HepG2 (cell line): ENCODE measurements around the gene GPR17. TPM values are rescaled to one million over a fixed set of nuclear protein-coding genes. Genes with fewer than 3 reads are reported as not detected.
A peak's percentile ranks its signal among the peaks of the same experiment; 100 is the strongest.

Source experiments
- CENPBD1 ChIP-seq: sonication (generic); formaldehyde crosslinking; IDR thresholded peaks from 2 replicates; pipeline ENCODE4 v1.8.0; 2022; ENCODE audit warnings: missing genetic modification reagents, low read depth, mild to moderate bottlenecking, borderline replicate concordance
- DMAP1 ChIP-seq: IDR thresholded peaks from 2 replicates; pipeline ENCODE4 v1.6.1; 2016
- HDAC6 ChIP-seq: fragments of 200-600 bp; sonication (generic); IDR thresholded peaks from 2 replicates; pipeline ENCODE4 v1.7.0; 2017; ENCODE audit warnings: mild to moderate bottlenecking, antibody characterized with exemption, low read length, low read depth
- ISX ChIP-seq: sonication (generic); formaldehyde crosslinking; conservative IDR thresholded peaks from 2 replicates; pipeline ENCODE4 v1.5.0; 2020; ENCODE audit warnings: missing genetic modification reagents
- MLLT10 ChIP-seq: sonication (generic); formaldehyde crosslinking; IDR thresholded peaks from 2 replicates; pipeline ENCODE4 v1.4.0; 2020; ENCODE audit warnings: missing genetic modification reagents
- MTF2 ChIP-seq: sonication (generic); formaldehyde crosslinking; IDR thresholded peaks from 2 replicates; pipeline ENCODE4 v1.5.0; 2020; ENCODE audit warnings: missing genetic modification reagents, borderline replicate concordance
- NCOA1 ChIP-seq: sonication (generic); formaldehyde crosslinking; IDR thresholded peaks from 2 replicates; pipeline ENCODE4 v1.9.0; 2021; ENCODE audit warnings: missing genetic modification reagents
- NFE2L1 ChIP-seq: sonication (generic); formaldehyde crosslinking; IDR thresholded peaks from 2 replicates; pipeline ENCODE4 v1.4.0; 2020; ENCODE audit warnings: missing genetic modification reagents, mild to moderate bottlenecking, borderline replicate concordance
- PCBP1 ChIP-seq: fragments of 200-400 bp; formaldehyde crosslinking; IDR thresholded peaks from 2 replicates; pipeline ENCODE4 v1.6.1; 2017; ENCODE audit warnings: mild to moderate bottlenecking, low read depth, low read length, borderline replicate concordance
- RBM22 ChIP-seq: fragments of 200-400 bp; formaldehyde crosslinking; optimal IDR thresholded peaks from 2 replicates; pipeline ENCODE3; 2017; ENCODE audit warnings: mild to moderate bottlenecking, low read length, moderate library complexity
- RNF2 ChIP-seq: fragments of 450-650 bp; conservative IDR thresholded peaks from 2 replicates; pipeline ENCODE4 v1.6.1; 2016; ENCODE audit warnings: low read depth
- SMARCE1 ChIP-seq: fragments of 450-650 bp; IDR thresholded peaks from 2 replicates; pipeline ENCODE4 v1.6.1; 2017; ENCODE audit warnings: borderline replicate concordance
- SSRP1 ChIP-seq: IDR thresholded peaks from 2 replicates; pipeline ENCODE4 v1.6.1; 2016; ENCODE audit warnings: control low read depth
- THYN1 ChIP-seq: sonication (generic); formaldehyde crosslinking; IDR thresholded peaks from 2 replicates; pipeline ENCODE4 v1.8.1; 2023; ENCODE audit warnings: low read depth, mild to moderate bottlenecking, moderate library complexity, missing genetic modification reagents, borderline replicate concordance
- ZBED4 ChIP-seq: sonication (generic); formaldehyde crosslinking; IDR thresholded peaks from 2 replicates; pipeline ENCODE4 v1.4.0; 2020; ENCODE audit warnings: missing genetic modification reagents, borderline replicate concordance
- ZBTB20 ChIP-seq: sonication (generic); formaldehyde crosslinking; IDR thresholded peaks from 2 replicates; pipeline ENCODE4 v1.8.1; 2023; ENCODE audit warnings: missing genetic modification reagents, low read depth, mild to moderate bottlenecking, borderline replicate concordance
- ZC3H4 ChIP-seq: sonication (generic); formaldehyde crosslinking; IDR thresholded peaks from 2 replicates; pipeline ENCODE4 v1.4.0; 2020; ENCODE audit warnings: missing genetic modification reagents, borderline replicate concordance
- ZNF138 ChIP-seq: sonication (generic); formaldehyde crosslinking; IDR thresholded peaks from 2 replicates; pipeline ENCODE4 v1.5.0; 2020; ENCODE audit warnings: mild to moderate bottlenecking, low read depth, missing genetic modification reagents
- ZNF24 ChIP-seq: fragments of 450-650 bp; IDR thresholded peaks from 2 replicates; pipeline ENCODE4 v1.6.1; 2017; ENCODE audit warnings: antibody characterized with exemption, mild to moderate bottlenecking
- ZNF3 ChIP-seq: IDR thresholded peaks from 2 replicates; pipeline ENCODE4 v1.7.0; 2017; ENCODE audit warnings: inconsistent platforms
- ZNF431 ChIP-seq: sonication (generic); formaldehyde crosslinking; IDR thresholded peaks from 2 replicates; pipeline ENCODE4 v1.9.0; 2022; ENCODE audit warnings: missing genetic modification reagents, low read depth, mild to moderate bottlenecking, borderline replicate concordance
- ZNF468 ChIP-seq: sonication (generic); formaldehyde crosslinking; IDR thresholded peaks from 2 replicates; pipeline ENCODE4 v1.8.0; 2022; ENCODE audit warnings: mild to moderate bottlenecking, moderate library complexity, missing genetic modification reagents
- ZNF547 ChIP-seq: sonication (generic); formaldehyde crosslinking; IDR thresholded peaks from 2 replicates; pipeline ENCODE4 v1.5.1; 2020; ENCODE audit warnings: mild to moderate bottlenecking, missing genetic modification reagents
- ZNF598 ChIP-seq: sonication (generic); formaldehyde crosslinking; IDR thresholded peaks from 2 replicates; pipeline ENCODE4 v1.5.1; 2020; ENCODE audit warnings: mild to moderate bottlenecking, missing genetic modification reagents, borderline replicate concordance
- ZNF614 ChIP-seq: IDR thresholded peaks from 2 replicates; pipeline ENCODE4 v1.6.1; 2018; ENCODE audit warnings: missing biosample characterization, missing genetic modification reagents, inconsistent platforms, borderline replicate concordance
- ZNF619 ChIP-seq: sonication (generic); formaldehyde crosslinking; IDR thresholded peaks from 2 replicates; pipeline ENCODE4 v1.4.0; 2020; ENCODE audit warnings: mild to moderate bottlenecking, missing genetic modification reagents
- ZNF839 ChIP-seq: sonication (generic); formaldehyde crosslinking; IDR thresholded peaks from 2 replicates; pipeline ENCODE4 v1.4.0; 2020; ENCODE audit warnings: missing genetic modification reagents, mild to moderate bottlenecking, borderline replicate concordance
- ZSCAN20 ChIP-seq: sonication (generic); formaldehyde crosslinking; IDR thresholded peaks from 2 replicates; pipeline ENCODE4 v1.4.0; 2020; ENCODE audit warnings: missing genetic modification reagents, mild to moderate bottlenecking, borderline replicate concordance
- polyA plus RNA-seq, 8 experiments: library from polyadenylated mRNA; depleted of rRNA in 3 of 8; stranded (reverse) in 7 of 8; unstranded in 1 of 8; fragments of >200 nt; fragmentation: Illumina TruSeq in 4 of 8; extraction: Trizol in 4 of 8; gene quantifications; 2 replicates each; pipeline versions ENCODE4 v1.2.1 to v1.2.3, GENCODE V29; 2011 to 2016; ENCODE audit warnings: low read depth in 4 of 8, missing spikeins in 1 of 8, mixed read lengths in 1 of 8; ENCODE audit not compliant: insufficient read depth in 1 of 8
- total RNA-seq, 5 experiments: library from RNA; depleted of rRNA; stranded (reverse); fragments of >200 nt; fragmentation: Illumina TruSeq; extraction: Trizol; gene quantifications; 2 replicates each; pipeline ENCODE4 v1.2.3, GENCODE V29; 2016; ENCODE audit warnings: low read depth in 1 of 5

Gene GPR17
- total and polyA plus RNA-seq, 2 of the 13 experiments (the other 11 are each of a cell fraction or from before 2014, with no cell fraction given) = not detected

GRCh38 chr2:127701651-127702394, 55.9 kb downstream of the GPR17 start (continued):
- TF ChIP-seq ZBED4 (no peak), CENPBD1 (CRISPR knock-in tag) (no peak), RNF2 (peak; percentile 99), ZSCAN20 (CRISPR knock-in tag) (peak; percentile 71; the same call in 1 of the 2 replicates), ZNF468 (CRISPR knock-in tag) (peak; percentile 35; the same call in 1 of the 2 replicates), DMAP1 (CRISPR knock-in tag) (no peak; the same call in 1 of the 2 replicates), ZNF3 (CRISPR knock-in tag) (no peak), ZNF138 (CRISPR knock-in tag) (peak; percentile 92; the same call in 1 of the 2 replicates), ZNF431 (CRISPR knock-in tag) (peak; percentile 90), MLLT10 (CRISPR knock-in tag) (no peak), HDAC6 (no peak), NFE2L1 (no peak), PCBP1 (no peak), ZNF547 (CRISPR knock-in tag) (peak; percentile 87), NCOA1 (CRISPR knock-in tag) (no peak), ZBTB20 (CRISPR knock-in tag) (peak; percentile 76; the same call in 1 of the 2 replicates), ZNF24 (no peak), ZNF619 (CRISPR knock-in tag) (0 out of 2 replicates have a peak, but pooled peaks have one; percentile 86), SMARCE1 (no peak), ZC3H4 (CRISPR knock-in tag) (peak; percentile 55; the same call in 1 of the 2 replicates), RBM22 (peak; percentile 90), ZNF598 (CRISPR knock-in tag) (peak; percentile 90; the same call in 1 of the 2 replicates), ZNF839 (CRISPR knock-in tag) (no peak), MTF2 (CRISPR knock-in tag) (no peak), SSRP1 (0 out of 2 replicates have a peak, but pooled peaks have one; percentile 33), THYN1 (no peak), ISX (no peak; the same call in 1 of the 2 replicates), ZNF614 (CRISPR knock-in tag) (no peak)
